Measurements from ENCODE around the gene MX2. TPM values are rescaled to one million over a fixed set of nuclear protein-coding genes. Genes with fewer than 3 reads are reported as not detected.

The MX2 gene
- total and polyA plus RNA-seq, 2 donors (not counting 1 experiment from before 2014, with no cell fraction given) = 51.2 to 64.3 TPM

GRCh38 chr21:41398831-41399230, 37.0 kb downstream of the MX2 start:
- no peaks in the 10 kb centered on the region for H3K27me3 Mint-ChIP-seq
- WGBS (ENCODE audit: insufficient coverage) = 99% methylated on average over 11 of the region's 16 CpGs
- Histone ChIP-seq H3K9ac (ENCODE audit: low read length) (no peak overlapping the region), H3K36me3 (replicated peaks in 1 of 2; ENCODE audit: control extremely low read depth in 1 of 2, control insufficient read depth in 1 of 2, extremely low read depth in 1 of 2, insufficient read depth in 2 of 2, low read length in 1 of 2) (peaks cover 3 to 68% of the 10 kb centered on the region in 2 experiments), H3K27me3 (replicated peaks in 1 of 4; ENCODE audit: control extremely low read depth in 1 of 4, control insufficient read depth in 3 of 4, insufficient read depth in 4 of 4, low read length in 3 of 4) (no peaks in the 10 kb centered on the region), H3K27ac (ENCODE audit: low read length in 2 of 2) (no peak overlapping the region), H3K4me3 (ENCODE audit: control extremely low read depth in 1 of 5, extremely low read depth in 1 of 5, insufficient read depth in 1 of 5, low read depth in 2 of 5, low read length in 4 of 5) (no peak overlapping the region), H4K20me1 (ENCODE audit: control insufficient read depth, insufficient read depth, low read length, poor library complexity, severe bottlenecking) (no peaks in the 10 kb centered on the region), H2AFZ (ENCODE audit: insufficient read depth, low read depth, low read length, poor library complexity, severe bottlenecking) (no peak overlapping the region), H3K4me2 (replicated peaks; ENCODE audit: low read depth, low read length, poor library complexity, severe bottlenecking) (no peak overlapping the region), H3K9me3 (ENCODE audit: control extremely low read depth in 1 of 3, control insufficient read depth in 2 of 3, insufficient read depth in 1 of 3, low read length in 2 of 3) (no peaks in the 10 kb centered on the region), H3K4me1 (ENCODE audit: control insufficient read depth in 2 of 2, insufficient read depth in 2 of 2, low read length in 2 of 2) (peaks cover 4 to 15% of the 10 kb centered on the region in 2 donors), H3K79me2 (ENCODE audit: control insufficient read depth, insufficient read depth, low read length) (no peaks in the 10 kb centered on the region)
- DNase-seq = no peak
- intact Hi-C loops (cut with micrococcal nuclease) = no loop called here
- POLR2A ChIA-PET = no interaction called here
- CTCF ChIA-PET = no interaction called here
- H3K4me1 Mint-ChIP-seq = peaks cover 16% of the 10 kb centered on the region
- no peak overlapping the region for H3K4me3 Mint-ChIP-seq
- no peaks in the 10 kb centered on the region for H3K9me3 Mint-ChIP-seq (ENCODE audit: insufficient read depth)
- ATAC-seq (ENCODE audit: low read depth) = no peak
- no peak overlapping the region for H3K27ac Mint-ChIP-seq
- TF ChIP-seq, protein P1, sequence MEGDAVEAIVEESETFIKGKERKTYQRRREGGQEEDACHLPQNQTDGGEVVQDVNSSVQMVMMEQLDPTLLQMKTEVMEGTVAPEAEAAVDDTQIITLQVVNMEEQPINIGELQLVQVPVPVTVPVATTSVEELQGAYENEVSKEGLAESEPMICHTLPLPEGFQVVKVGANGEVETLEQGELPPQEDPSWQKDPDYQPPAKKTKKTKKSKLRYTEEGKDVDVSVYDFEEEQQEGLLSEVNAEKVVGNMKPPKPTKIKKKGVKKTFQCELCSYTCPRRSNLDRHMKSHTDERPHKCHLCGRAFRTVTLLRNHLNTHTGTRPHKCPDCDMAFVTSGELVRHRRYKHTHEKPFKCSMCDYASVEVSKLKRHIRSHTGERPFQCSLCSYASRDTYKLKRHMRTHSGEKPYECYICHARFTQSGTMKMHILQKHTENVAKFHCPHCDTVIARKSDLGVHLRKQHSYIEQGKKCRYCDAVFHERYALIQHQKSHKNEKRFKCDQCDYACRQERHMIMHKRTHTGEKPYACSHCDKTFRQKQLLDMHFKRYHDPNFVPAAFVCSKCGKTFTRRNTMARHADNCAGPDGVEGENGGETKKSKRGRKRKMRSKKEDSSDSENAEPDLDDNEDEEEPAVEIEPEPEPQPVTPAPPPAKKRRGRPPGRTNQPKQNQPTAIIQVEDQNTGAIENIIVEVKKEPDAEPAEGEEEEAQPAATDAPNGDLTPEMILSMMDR (IDR thresholded peaks at IDR 0.05) = no peak
- no peak for TF ChIP-seq EZH2 (IDR thresholded peaks at IDR 0.05; ENCODE audit: borderline replicate concordance, insufficient read depth, low read depth, low read length, poor library complexity, severe bottlenecking)

- no peak for DNase-seq
- H3K27ac Mint-ChIP-seq = no peak overlapping the region
- peaks cover 16% of the 10 kb centered on the region for H3K4me1 Mint-ChIP-seq
- Histone ChIP-seq H3K4me3 (ENCODE audit: control extremely low read depth in 1 of 5, extremely low read depth in 1 of 5, insufficient read depth in 1 of 5, low read depth in 2 of 5, low read length in 4 of 5) (no peak overlapping the region), H4K20me1 (ENCODE audit: control insufficient read depth, insufficient read depth, low read length, poor library complexity, severe bottlenecking) (no peaks in the 10 kb centered on the region), H3K27me3 (replicated peaks in 1 of 4; ENCODE audit: control extremely low read depth in 1 of 4, control insufficient read depth in 3 of 4, insufficient read depth in 4 of 4, low read length in 3 of 4) (no peaks in the 10 kb centered on the region), H3K4me1 (ENCODE audit: control insufficient read depth in 2 of 2, insufficient read depth in 2 of 2, low read length in 2 of 2) (peaks cover 4 to 15% of the 10 kb centered on the region in 2 donors), H3K9ac (ENCODE audit: low read length) (no peak overlapping the region), H3K79me2 (ENCODE audit: control insufficient read depth, insufficient read depth, low read length) (no peaks in the 10 kb centered on the region), H3K36me3 (replicated peaks in 1 of 2; ENCODE audit: control extremely low read depth in 1 of 2, control insufficient read depth in 1 of 2, extremely low read depth in 1 of 2, insufficient read depth in 2 of 2, low read length in 1 of 2) (peaks cover 3 to 73% of the 10 kb centered on the region in 2 experiments), H2AFZ (ENCODE audit: insufficient read depth, low read depth, low read length, poor library complexity, severe bottlenecking) (no peak overlapping the region), H3K4me2 (replicated peaks; ENCODE audit: low read depth, low read length, poor library complexity, severe bottlenecking) (no peak overlapping the region), H3K27ac (ENCODE audit: low read length in 2 of 2) (no peak overlapping the region), H3K9me3 (ENCODE audit: control extremely low read depth in 1 of 3, control insufficient read depth in 2 of 3, insufficient read depth in 1 of 3, low read length in 2 of 3) (no peaks in the 10 kb centered on the region)
- 100% methylated on average over 5 of the region's 7 CpGs for WGBS (ENCODE audit: insufficient coverage)
- CTCF ChIA-PET = no interaction called here
- H3K27me3 Mint-ChIP-seq = no peaks in the 10 kb centered on the region
- intact Hi-C loops (cut with micrococcal nuclease) = no loop called here
- no peak for TF ChIP-seq EZH2 (IDR thresholded peaks at IDR 0.05; ENCODE audit: borderline replicate concordance, insufficient read depth, low read depth, low read length, poor library complexity, severe bottlenecking)
- TF ChIP-seq, protein P1 (IDR thresholded peaks at IDR 0.05) = no peak
- H3K4me3 Mint-ChIP-seq = no peak overlapping the region
- POLR2A ChIA-PET = no interaction called here
- H3K9me3 Mint-ChIP-seq (ENCODE audit: insufficient read depth) = no peaks in the 10 kb centered on the region
- no peak for ATAC-seq (ENCODE audit: low read depth)
Observed at GRCh38 chr21:41399246-41399800, 37.5 kb downstream of the MX2 start.

Data from B cell (primary cell).